OCI-LY3 (cell line): ENCODE results near the gene SOX5.

Experiments
- H2AFZ ChIP-seq: fragments of 200-600, 300-600 bp; shearing (Covaris generic); 2 replicates; pipeline ENCODE4 v1.6.0; 2014; ENCODE audit warnings: antibody characterized with exemption, low read depth, low read length
- H3K27ac ChIP-seq: fragments of 200-600, 300-600 bp; sonication (generic); 2 replicates; pipeline ENCODE4 v1.5.1; 2014; ENCODE audit warnings: mild to moderate bottlenecking, low read length, moderate library complexity, mixed read lengths
- H3K27me3 ChIP-seq: fragments of 200-600, 300-600 bp; sonication (generic); 2 replicates; pipeline ENCODE4 v1.6.1; 2014; ENCODE audit warnings: low read depth, low read length, mixed read lengths
- H3K36me3 ChIP-seq: fragments of 200-600, 300-600 bp; sonication (generic); replicated peaks from 2 replicates; pipeline ENCODE3; 2014; ENCODE audit warnings: low read depth, low read length, mixed read lengths
- H3K4me1 ChIP-seq: fragments of 300-600, 200-600 bp; sonication (generic); 2 replicates; pipeline ENCODE4 v1.6.1; 2014; ENCODE audit warnings: low read length, mixed read lengths
- H3K4me2 ChIP-seq: fragments of 200-600, 300-600 bp; sonication (generic); 2 replicates; pipeline ENCODE4 v1.6.1; 2014; ENCODE audit warnings: low read length, mixed read lengths
- H3K4me3 ChIP-seq: fragments of 300-600, 200-600 bp; sonication (generic); 2 replicates; pipeline ENCODE4 v1.5.1; 2014; ENCODE audit warnings: antibody characterized with exemption, mild to moderate bottlenecking, low read length, moderate library complexity
- H3K79me2 ChIP-seq: fragments of 300-600, 200-600 bp; shearing (Covaris generic); 2 replicates; pipeline ENCODE4 v1.6.1; 2014; ENCODE audit warnings: mild to moderate bottlenecking, low read length, mixed read lengths
- H3K9ac ChIP-seq: fragments of 300-600, 200-600 bp; shearing (Covaris generic); 2 replicates; pipeline ENCODE4 v1.6.0; 2014; ENCODE audit warnings: mild to moderate bottlenecking, low read length, moderate library complexity
- H3K9me3 ChIP-seq: fragments of 200-600, 300-600 bp; shearing (Covaris generic); 2 replicates; pipeline ENCODE4 v1.6.1; 2014; ENCODE audit warnings: low read length, mixed read lengths; ENCODE audit not compliant: insufficient read depth
- H4K20me1 ChIP-seq: fragments of 200-600, 300-600 bp; sonication (generic); 2 replicates; pipeline ENCODE4 v1.6.1; 2016; ENCODE audit warnings: low read length, mixed read lengths; ENCODE audit not compliant: insufficient read depth
- EZH2phosphoT487 ChIP-seq: fragments of 200-600 bp; shearing (Covaris generic); IDR thresholded peaks from 2 replicates; pipeline ENCODE4 v1.6.1; 2018; ENCODE audit warnings: antibody characterized with exemption, mixed run types, low read depth
- TF ChIP-seq, protein P1 (sequence below): fragments of 200-600, 300-600 bp; sonication (generic); IDR thresholded peaks from 2 replicates; pipeline ENCODE4 v1.5.1; 2014; ENCODE audit warnings: antibody characterized with exemption, low read length, low read depth

SOX5 gene

DNA sequence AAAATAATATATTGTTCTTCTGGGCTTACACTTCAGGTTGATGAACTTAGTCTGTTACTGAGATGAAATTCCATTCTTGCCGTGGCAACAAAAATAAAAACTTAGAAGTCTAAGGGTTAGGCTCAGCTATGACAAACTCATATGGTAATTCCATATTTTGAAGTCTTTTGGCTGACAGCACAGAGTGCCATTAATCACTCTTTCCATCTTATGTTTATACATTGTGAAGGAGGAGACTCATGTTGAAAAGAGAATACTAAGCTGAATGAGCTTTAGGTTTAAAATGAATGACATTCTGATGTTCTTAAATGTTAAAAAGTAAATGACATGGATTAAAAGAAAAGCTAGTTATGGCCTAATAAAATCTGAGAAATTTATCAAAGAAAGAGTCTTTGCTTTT is 291.9 kb downstream of the SOX5 start:
- TF ChIP-seq, protein P1, sequence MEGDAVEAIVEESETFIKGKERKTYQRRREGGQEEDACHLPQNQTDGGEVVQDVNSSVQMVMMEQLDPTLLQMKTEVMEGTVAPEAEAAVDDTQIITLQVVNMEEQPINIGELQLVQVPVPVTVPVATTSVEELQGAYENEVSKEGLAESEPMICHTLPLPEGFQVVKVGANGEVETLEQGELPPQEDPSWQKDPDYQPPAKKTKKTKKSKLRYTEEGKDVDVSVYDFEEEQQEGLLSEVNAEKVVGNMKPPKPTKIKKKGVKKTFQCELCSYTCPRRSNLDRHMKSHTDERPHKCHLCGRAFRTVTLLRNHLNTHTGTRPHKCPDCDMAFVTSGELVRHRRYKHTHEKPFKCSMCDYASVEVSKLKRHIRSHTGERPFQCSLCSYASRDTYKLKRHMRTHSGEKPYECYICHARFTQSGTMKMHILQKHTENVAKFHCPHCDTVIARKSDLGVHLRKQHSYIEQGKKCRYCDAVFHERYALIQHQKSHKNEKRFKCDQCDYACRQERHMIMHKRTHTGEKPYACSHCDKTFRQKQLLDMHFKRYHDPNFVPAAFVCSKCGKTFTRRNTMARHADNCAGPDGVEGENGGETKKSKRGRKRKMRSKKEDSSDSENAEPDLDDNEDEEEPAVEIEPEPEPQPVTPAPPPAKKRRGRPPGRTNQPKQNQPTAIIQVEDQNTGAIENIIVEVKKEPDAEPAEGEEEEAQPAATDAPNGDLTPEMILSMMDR, result no peak
- TF ChIP-seq EZH2phosphoT487, result no peak
- H2AFZ ChIP-seq, result no peak overlapping the region
- H4K20me1 ChIP-seq, result no peaks in the 10 kb centered on the region

DNA sequence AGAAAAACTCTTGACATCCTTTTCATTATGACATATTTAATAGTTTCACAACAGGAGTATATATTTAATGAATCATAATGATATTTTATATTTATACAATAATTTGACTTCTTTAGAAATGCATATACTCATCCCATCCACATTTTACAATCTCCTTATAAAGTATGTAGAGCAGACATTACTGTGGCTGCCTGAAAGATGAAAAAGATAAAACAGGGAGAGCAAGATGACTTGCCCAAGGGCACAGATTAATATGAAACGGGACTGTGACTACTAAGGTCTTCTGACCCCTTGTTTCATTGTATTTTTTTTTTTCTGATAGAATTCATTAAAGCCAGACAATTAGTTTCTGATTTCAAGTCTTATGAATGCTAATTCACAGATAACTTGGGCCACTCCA is 293.6 kb downstream of the SOX5 start:
- Histone ChIP-seq H3K36me3 (no peaks in the 10 kb centered on the region), H3K79me2 (no peaks in the 10 kb centered on the region), H4K20me1 (no peaks in the 10 kb centered on the region), H3K9ac (no peak overlapping the region), H3K4me2 (no peak overlapping the region), H2AFZ (no peak overlapping the region), H3K4me3 (no peak overlapping the region), H3K27ac (no peak overlapping the region), H3K27me3 (no peaks in the 10 kb centered on the region), H3K4me1 (no peaks in the 10 kb centered on the region), H3K9me3 (no peaks in the 10 kb centered on the region)
- no peak for TF ChIP-seq EZH2phosphoT487
- TF ChIP-seq, protein P1, result no peak

More for the DNA sequence above, 291.9 kb downstream of the SOX5 start:
- no peaks in the 10 kb centered on the region for H3K36me3 ChIP-seq
- no peak overlapping the region for H3K4me2 ChIP-seq
- no peak overlapping the region for H3K4me3 ChIP-seq
- no peaks in the 10 kb centered on the region for H3K9me3 ChIP-seq
- H3K9ac ChIP-seq, result no peak overlapping the region
- H3K79me2 ChIP-seq, result no peaks in the 10 kb centered on the region
- no peaks in the 10 kb centered on the region for H3K27me3 ChIP-seq
- H3K4me1 ChIP-seq, result no peaks in the 10 kb centered on the region
- H3K27ac ChIP-seq, result no peak overlapping the region

DNA sequence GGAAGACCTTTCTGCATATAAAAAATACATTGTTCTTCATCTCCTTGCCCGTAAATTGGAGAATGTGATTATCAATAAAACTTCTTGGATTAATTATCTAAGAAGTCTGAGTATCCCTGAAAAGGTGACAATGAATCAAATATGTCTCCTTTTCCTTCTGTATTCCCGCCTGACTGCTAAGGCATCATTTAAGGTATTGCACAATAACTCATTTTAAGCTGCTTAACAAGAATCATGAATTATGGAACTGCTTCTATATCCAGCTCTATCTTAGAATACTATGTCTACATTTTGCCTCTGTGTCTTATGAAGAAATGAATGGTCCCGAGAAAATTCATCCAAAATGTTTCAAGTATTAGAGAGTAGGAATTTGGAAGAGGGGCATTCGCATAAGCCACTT is 294.4 kb downstream of the SOX5 start:
- Histone ChIP-seq H3K36me3 (no peaks in the 10 kb centered on the region), H3K4me2 (no peak overlapping the region), H3K27ac (no peak overlapping the region), H3K9ac (no peak overlapping the region), H4K20me1 (no peaks in the 10 kb centered on the region), H3K4me3 (no peak overlapping the region), H2AFZ (no peak overlapping the region), H3K27me3 (no peaks in the 10 kb centered on the region), H3K79me2 (no peaks in the 10 kb centered on the region), H3K9me3 (no peaks in the 10 kb centered on the region), H3K4me1 (no peaks in the 10 kb centered on the region)
- TF ChIP-seq EZH2phosphoT487, result no peak
- TF ChIP-seq, protein P1, result no peak

DNA sequence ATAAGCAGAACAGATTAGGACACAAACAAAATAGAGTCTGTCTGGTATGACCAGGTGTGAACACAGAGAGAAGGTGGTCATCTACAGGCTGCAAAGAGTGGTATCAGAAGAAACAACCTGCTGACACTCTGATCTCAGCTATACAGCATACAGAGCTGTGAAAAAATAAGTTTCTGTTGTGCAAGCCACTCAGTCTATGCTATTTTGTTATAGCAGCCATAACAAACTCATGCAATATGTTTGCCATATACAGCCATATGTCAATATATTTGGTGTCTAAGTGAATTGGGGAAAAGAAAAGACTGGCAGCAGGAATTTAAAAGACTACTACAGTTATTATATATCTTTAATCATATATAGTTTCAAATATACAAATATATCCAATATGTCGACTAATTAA is 300.9 kb downstream of the SOX5 start:
- no peaks in the 10 kb centered on the region for H3K4me1 ChIP-seq
- H3K36me3 ChIP-seq, result peaks cover 15% of the 10 kb centered on the region
- H3K27me3 ChIP-seq, result no peaks in the 10 kb centered on the region
- H3K27ac ChIP-seq, result no peak overlapping the region
- H3K79me2 ChIP-seq, result no peaks in the 10 kb centered on the region
- H3K9ac ChIP-seq, result no peak overlapping the region
- no peak overlapping the region for H3K4me2 ChIP-seq
- no peak overlapping the region for H3K4me3 ChIP-seq
- H2AFZ ChIP-seq, result no peak overlapping the region
- H3K9me3 ChIP-seq, result no peaks in the 10 kb centered on the region
- no peaks in the 10 kb centered on the region for H4K20me1 ChIP-seq
- no peak for TF ChIP-seq EZH2phosphoT487
- TF ChIP-seq, protein P1, result no peak
